Measurements from ENCODE around the gene TAS2R46. TPM values are rescaled to one million over a fixed set of nuclear protein-coding genes. Genes with fewer than 3 reads are reported as not detected.

Gene TAS2R46
- total RNA-seq, 1 donor from 2014 or later: 0.82 TPM

DNA sequence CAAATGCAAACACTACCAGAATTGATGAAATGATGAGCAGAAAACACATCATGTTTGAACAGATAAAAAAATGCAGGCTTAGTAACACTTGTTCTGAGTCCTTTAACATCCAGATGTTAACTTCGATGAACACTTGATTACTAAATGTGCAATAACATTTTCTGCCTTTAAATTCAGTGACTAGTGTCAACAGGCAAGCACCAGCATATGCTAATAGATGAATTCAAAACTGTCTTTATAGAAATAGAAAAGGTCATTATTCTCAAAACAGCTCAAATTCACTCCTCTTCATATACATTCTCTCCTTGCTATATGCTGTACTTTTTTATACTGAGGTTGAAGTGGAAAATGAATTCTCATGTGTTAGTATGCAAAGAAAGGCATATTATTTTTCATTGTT lies 39.6 kb downstream of the TAS2R46 start, which contains the start of gene TAS2R19:
Gene TAS2R19 (minus strand): TSS at position 101 of the 400 bp plus-strand sequence. CDS start 49 bp downstream, at position 52.
- Mint-ChIP-seq H3K9me3 (ENCODE audit: unreplicated experiment) (no peaks in the 10 kb centered on the region), H3K4me1 (ENCODE audit: unreplicated experiment) (no peaks in the 10 kb centered on the region), H3K36me3 (ENCODE audit: low read depth, unreplicated experiment) (peaks cover 8% of the 10 kb centered on the region), H3K27me3 (ENCODE audit: unreplicated experiment) (peaks cover 2% of the 10 kb centered on the region), H3K4me3 (ENCODE audit: unreplicated experiment) (no peak within 1 kb of the TSS), H3K27ac (ENCODE audit: unreplicated experiment) (no peak within 1 kb of the TSS)
- DNase-seq (ENCODE audit: low spot score): no peak
- TF ChIP-seq, protein P1, sequence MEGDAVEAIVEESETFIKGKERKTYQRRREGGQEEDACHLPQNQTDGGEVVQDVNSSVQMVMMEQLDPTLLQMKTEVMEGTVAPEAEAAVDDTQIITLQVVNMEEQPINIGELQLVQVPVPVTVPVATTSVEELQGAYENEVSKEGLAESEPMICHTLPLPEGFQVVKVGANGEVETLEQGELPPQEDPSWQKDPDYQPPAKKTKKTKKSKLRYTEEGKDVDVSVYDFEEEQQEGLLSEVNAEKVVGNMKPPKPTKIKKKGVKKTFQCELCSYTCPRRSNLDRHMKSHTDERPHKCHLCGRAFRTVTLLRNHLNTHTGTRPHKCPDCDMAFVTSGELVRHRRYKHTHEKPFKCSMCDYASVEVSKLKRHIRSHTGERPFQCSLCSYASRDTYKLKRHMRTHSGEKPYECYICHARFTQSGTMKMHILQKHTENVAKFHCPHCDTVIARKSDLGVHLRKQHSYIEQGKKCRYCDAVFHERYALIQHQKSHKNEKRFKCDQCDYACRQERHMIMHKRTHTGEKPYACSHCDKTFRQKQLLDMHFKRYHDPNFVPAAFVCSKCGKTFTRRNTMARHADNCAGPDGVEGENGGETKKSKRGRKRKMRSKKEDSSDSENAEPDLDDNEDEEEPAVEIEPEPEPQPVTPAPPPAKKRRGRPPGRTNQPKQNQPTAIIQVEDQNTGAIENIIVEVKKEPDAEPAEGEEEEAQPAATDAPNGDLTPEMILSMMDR (IDR thresholded peaks at IDR 0.05; ENCODE audit: unreplicated experiment): no peak

DNA sequence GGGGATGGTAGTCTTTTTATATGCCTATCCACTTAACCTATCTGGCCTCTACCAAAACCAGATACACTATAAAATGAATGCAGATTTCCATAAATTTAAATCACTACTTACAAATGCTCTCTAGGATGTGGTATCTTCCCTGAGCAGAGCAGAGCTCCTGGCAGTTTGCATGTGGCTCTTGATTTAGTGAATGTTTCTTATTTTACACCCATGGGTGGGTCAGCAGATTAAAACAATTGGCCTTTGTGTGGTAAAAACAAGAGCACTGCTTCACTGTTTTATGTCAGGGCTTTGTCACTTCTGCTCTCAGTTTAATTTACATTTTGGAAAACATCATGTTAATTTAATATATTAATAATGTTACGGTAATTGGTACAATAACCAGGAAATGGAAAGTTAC lies 45.2 kb downstream of the TAS2R46 start:
- no peaks in the 10 kb centered on the region for H3K9me3 Mint-ChIP-seq (ENCODE audit: unreplicated experiment)

DNA sequence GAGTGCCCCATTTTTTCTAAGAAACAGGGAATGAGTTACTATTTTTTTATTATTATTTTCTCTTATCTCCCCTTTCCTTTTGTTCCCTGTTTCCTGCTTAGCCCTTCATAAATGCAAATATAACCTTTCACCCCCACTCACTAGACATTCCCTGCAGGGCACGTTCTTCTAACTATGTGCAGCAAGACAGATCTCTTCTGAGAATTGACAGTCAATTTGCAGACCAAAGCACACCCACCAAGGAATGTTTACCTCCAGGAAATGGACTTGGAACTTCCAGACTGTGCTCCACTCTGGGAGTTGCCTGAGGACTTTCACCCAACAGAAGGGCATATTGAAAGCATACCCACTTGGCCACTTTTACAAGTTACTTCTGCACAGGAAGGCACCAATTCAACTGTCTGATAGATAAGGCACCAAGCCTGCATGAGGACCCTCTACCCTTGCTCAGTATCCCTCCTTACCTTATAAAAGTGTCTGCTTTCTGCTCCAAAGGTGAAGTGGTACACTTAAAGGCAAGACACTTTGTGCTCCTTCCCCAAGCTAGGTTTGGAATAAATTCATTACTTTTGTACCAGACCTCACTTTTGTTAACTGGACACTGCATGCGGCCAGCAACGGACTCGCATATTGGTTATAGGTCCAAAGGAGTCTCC lies 46.2 kb downstream of the TAS2R46 start:
- no peaks in the 10 kb centered on the region for H3K36me3 Mint-ChIP-seq (ENCODE audit: low read depth, unreplicated experiment)
- TF ChIP-seq, protein P1 (IDR thresholded peaks at IDR 0.05; ENCODE audit: unreplicated experiment): no peak
- H3K27me3 Mint-ChIP-seq (ENCODE audit: unreplicated experiment): peaks cover 2% of the 10 kb centered on the region
- H3K27ac Mint-ChIP-seq (ENCODE audit: unreplicated experiment): no peak overlapping the region
- no peaks in the 10 kb centered on the region for H3K9me3 Mint-ChIP-seq (ENCODE audit: unreplicated experiment)
- no peak for DNase-seq (ENCODE audit: low spot score)
- peaks cover 14% of the 10 kb centered on the region for H3K4me1 Mint-ChIP-seq (ENCODE audit: unreplicated experiment)
- no peak overlapping the region for H3K4me3 Mint-ChIP-seq (ENCODE audit: unreplicated experiment)

More for the DNA sequence above, 45.2 kb downstream of the TAS2R46 start:
- Mint-ChIP-seq H3K27me3 (ENCODE audit: unreplicated experiment) (peaks cover 2% of the 10 kb centered on the region), H3K36me3 (ENCODE audit: low read depth, unreplicated experiment) (no peaks in the 10 kb centered on the region), H3K27ac (ENCODE audit: unreplicated experiment) (no peak overlapping the region), H3K4me3 (ENCODE audit: unreplicated experiment) (no peak overlapping the region), H3K4me1 (ENCODE audit: unreplicated experiment) (peaks cover 14% of the 10 kb centered on the region)
- no peak for DNase-seq (ENCODE audit: low spot score)
- TF ChIP-seq, protein P1 (IDR thresholded peaks at IDR 0.05; ENCODE audit: unreplicated experiment): no peak

DNA sequence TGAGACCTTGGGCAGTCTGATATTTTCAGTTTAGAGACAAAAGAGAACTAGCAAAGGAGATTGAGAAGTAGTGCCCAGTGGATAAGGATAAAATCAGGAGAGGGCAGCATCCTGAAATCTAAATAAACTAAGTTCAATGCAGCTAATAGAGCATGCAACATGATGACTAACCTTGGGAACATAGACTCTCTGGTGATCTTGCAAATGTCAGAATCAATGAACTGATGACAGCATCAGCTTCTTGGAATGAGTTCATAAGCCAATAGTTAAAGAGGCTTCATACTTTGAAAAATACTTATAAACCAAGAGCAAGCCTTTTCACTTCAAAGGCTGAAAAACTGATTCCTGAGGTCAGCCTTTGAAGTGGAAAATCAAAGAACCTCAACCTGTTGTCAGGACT lies 47.9 kb downstream of the TAS2R46 start:
- Mint-ChIP-seq H3K9me3 (ENCODE audit: unreplicated experiment) (no peaks in the 10 kb centered on the region), H3K36me3 (ENCODE audit: low read depth, unreplicated experiment) (no peaks in the 10 kb centered on the region), H3K4me1 (ENCODE audit: unreplicated experiment) (peaks cover 14% of the 10 kb centered on the region), H3K27me3 (ENCODE audit: unreplicated experiment) (peaks cover under 1% of the 10 kb centered on the region), H3K27ac (ENCODE audit: unreplicated experiment) (no peak overlapping the region), H3K4me3 (ENCODE audit: unreplicated experiment) (no peak overlapping the region)
- no peak for DNase-seq (ENCODE audit: low spot score)
- TF ChIP-seq, protein P1 (IDR thresholded peaks at IDR 0.05; ENCODE audit: unreplicated experiment): no peak

Other genes with a start within 250 kb of the TAS2R46 start
- gene TAS2R10, start 235.9 kb downstream of the TAS2R46 start, total RNA-seq (ENCODE audit: unreplicated experiment): 0.87 TPM
- gene PRR4, start 212.8 kb downstream of the TAS2R46 start, total RNA-seq (ENCODE audit: unreplicated experiment): 3.7 TPM
- gene PRH1, start 178.0 kb downstream of the TAS2R46 start, total RNA-seq (ENCODE audit: unreplicated experiment): 15.6 TPM
- 0.90 TPM for gene TAS2R13, start 152.7 kb downstream of the TAS2R46 start, total RNA-seq (ENCODE audit: unreplicated experiment)
- gene PRH2, start 133.1 kb downstream of the TAS2R46 start, total RNA-seq (ENCODE audit: unreplicated experiment): not detected
- 2.0 TPM for gene TAS2R14, start 123.0 kb downstream of the TAS2R46 start, total RNA-seq (ENCODE audit: unreplicated experiment)
- gene TAS2R50, start 75.4 kb downstream of the TAS2R46 start, total RNA-seq (ENCODE audit: unreplicated experiment): 1.2 TPM
- gene TAS2R20, start 64.0 kb downstream of the TAS2R46 start, total RNA-seq (ENCODE audit: unreplicated experiment): 1.7 TPM
- gene TAS2R19, start 39.7 kb downstream of the TAS2R46 start, total RNA-seq (ENCODE audit: unreplicated experiment): 3.4 TPM
- gene TAS2R31, start 30.9 kb downstream of the TAS2R46 start, total RNA-seq (ENCODE audit: unreplicated experiment): 3.1 TPM
- 0.62 TPM for gene TAS2R43, start 30.0 kb upstream of the TAS2R46 start, total RNA-seq (ENCODE audit: unreplicated experiment)
- gene TAS2R30, start 72.3 kb upstream of the TAS2R46 start, total RNA-seq (ENCODE audit: unreplicated experiment): 1.7 TPM
- 15.9 TPM for gene SMIM10L1, start 108.9 kb upstream of the TAS2R46 start, total RNA-seq (ENCODE audit: unreplicated experiment)
- not detected for gene TAS2R42, start 124.6 kb upstream of the TAS2R46 start, total RNA-seq (ENCODE audit: unreplicated experiment)
- not detected for gene PRB3, start 207.4 kb upstream of the TAS2R46 start, total RNA-seq (ENCODE audit: unreplicated experiment)
- not detected for gene PRB4, start 248.1 kb upstream of the TAS2R46 start, total RNA-seq (ENCODE audit: unreplicated experiment)

All from endothelial cell (in vitro differentiated cells).